Choroid plexus epithelial cell (primary cell): ENCODE measurements around the gene ADAP1.

Experiments used
- DNase-seq: peaks from one replicate; pipeline ENCODE4 v3.0.0-alpha.2; 2010; ENCODE audit warnings: low read depth
- H3K4me3 ChIP-seq: 2 replicates; pipeline ENCODE4 v1.5.1; 2011; ENCODE audit warnings: low read depth, mild to moderate bottlenecking, control low read depth, low read length, moderate library complexity
- CTCF ChIP-seq: conservative IDR thresholded peaks from 2 replicates; pipeline ENCODE4 v1.5.1; 2011; ENCODE audit warnings: low read depth, mild to moderate bottlenecking, control low read depth, inconsistent platforms, low read length, moderate library complexity

ADAP1 gene

GRCh38 chr7:985127-985416 is 30.6 kb upstream of the ADAP1 start:
- TF ChIP-seq CTCF: no peak
- DNase-seq: no peak
- H3K4me3 ChIP-seq: no peak overlapping the region

DNA sequence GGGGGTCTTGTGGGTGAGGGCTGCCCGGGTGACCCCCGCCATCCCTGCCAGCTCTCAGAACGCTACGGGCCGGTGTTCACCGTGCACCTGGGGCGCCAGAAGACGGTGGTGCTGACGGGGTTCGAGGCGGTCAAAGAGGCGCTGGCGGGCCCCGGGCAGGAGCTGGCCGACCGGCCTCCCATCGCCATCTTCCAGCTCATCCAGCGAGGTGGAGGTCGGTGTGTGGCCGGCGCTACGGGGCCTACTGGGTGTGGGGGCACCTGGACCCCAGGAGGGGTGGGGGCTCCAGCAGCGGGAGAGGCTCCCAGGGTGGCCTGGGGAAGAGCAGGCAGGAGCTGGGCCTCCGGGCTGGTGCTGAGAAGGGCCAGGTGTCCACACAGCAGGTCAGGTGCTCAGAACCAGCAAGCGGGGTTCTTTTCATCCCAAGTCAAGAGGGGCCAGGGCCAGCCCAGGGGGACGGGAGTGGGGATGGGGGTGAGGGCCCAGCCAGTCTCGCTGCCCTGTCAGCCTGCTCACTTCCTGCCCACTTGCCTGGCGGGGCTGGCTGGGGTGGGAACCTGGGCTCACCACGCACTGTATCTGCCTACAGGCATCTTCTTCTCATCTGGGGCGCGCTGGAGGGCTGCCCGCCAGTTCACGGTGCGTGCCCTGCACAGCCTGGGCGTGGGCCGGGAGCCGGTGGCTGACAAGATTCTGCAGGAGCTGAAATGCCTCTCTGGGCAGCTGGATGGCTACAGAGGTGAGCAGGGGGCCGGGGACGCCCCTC is 30.1 kb upstream of the ADAP1 start:
- DNase-seq: no peak
- TF ChIP-seq CTCF: no peak
- H3K4me3 ChIP-seq: no peak overlapping the region

DNA sequence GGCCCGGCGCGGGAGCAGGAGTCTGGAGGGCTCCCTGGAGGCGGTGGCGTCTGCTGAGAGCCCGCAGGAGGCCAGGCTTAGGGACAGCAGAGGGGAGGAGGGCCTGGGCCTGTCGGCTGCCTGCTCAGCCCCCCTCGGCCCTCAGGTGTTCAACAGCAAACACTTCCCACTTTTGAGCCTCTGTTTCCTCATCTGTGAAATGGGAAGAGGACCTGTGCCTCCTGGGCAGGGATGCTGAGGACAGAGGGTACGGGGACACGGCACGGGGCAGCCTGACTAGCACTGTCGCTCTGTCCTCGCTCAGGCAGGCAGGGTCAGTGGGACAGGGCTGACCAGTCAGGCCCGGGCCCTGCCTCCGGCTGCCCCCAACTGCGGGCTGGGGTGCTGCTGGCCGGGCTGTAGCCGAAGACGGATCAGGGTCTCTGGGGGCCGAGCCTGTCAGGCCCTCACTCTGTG is 29.2 kb upstream of the ADAP1 start:
- no peak for TF ChIP-seq CTCF
- DNase-seq: no peak
- no peak overlapping the region for H3K4me3 ChIP-seq

DNA sequence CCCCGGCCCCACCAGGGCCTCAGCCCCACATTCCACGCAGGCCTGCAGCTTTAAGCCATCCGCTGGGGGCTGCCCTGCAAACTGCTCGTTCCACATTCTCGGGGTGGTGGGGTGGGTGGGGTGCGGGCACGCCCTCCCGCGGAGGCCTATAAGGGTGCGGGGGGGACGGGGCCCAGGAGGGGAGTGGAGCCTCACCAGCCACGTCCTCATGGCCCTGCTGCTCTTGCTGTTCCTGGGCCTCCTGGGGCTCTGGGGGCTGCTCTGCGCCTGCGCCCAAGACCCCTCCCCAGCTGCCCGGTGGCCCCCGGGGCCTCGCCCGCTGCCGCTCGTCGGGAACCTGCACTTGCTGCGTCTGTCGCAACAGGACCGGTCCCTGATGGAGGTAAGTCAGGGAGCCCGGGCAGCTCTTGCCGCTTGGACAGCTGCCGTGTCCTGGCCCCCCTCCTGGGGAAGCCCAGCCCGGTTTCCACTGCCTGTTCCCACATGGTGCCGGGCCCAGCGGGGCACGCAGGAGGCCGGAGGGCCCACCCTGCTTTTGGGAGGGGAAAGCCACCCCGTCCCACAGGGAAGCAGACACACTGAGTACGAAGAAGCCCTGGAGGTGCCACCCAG is 28.6 kb upstream of the ADAP1 start, which contains the start of gene CYP2W1:
Gene CYP2W1 (plus strand): TSS at position 178 of the 612 bp plus-strand sequence. CDS start 31 bp downstream, at position 209.
- no peak for DNase-seq
- no peak within 1 kb of the TSS for H3K4me3 ChIP-seq
- no peak for TF ChIP-seq CTCF

DNA sequence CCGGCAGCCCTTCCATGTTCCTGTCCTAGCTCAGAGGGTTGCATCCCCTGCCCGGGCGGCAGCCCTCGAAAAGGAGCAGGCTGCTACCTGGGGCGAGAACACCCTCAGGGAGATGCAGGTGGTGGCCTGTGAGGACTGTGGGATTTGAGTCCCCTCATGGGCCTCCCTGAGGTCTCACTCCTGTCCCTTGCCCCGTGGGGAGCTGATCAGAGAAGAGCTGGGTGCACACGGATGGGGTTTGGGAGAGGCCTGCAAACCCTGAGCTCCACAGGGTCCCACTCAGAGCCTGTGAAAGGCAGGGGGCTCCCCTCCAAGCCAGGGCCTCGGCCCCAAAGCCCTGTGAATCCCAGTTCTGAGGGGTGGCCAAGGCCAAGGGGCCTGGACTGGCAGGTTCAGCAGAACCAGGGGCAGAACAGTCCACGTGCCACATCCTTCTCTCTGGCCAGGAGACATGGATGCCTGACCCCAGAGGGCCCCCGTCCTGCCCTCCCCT is 28.1 kb upstream of the ADAP1 start:
- DNase-seq: no peak

DNA sequence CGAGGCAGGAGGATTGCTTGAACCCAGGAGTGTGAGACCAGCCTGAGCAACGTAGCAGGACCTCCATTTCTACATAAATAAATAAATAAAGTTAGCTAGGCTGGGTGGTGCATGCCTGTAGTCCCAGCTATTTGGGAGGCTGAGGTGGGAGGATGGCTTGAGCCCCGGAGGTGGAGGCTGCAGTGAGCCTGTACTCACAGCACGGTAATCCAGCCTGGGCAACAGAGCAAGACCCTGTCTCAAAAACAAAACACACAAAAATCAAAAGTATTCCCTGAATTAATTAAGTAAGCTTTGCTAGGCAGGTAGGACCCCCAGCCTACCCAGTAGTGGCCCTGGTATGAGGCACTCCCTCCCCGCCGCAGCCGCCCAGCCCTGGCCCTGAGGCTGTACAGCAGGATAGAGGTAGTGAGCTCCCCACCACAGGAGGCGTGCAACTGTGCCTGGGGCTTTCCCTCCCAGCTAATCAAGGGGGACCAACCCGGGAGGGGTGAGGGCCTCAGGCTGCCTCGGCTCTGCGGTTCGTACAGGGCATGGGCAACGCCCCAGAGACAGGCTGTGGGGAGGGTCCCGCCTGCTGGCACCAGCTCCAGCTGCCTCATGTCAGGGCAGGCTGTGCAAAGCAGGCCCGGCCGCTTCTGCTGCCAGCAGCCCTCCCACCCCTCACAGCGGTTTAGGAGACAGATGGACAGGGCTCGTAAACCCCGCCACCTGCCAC is 27.5 kb upstream of the ADAP1 start:
- no peak for DNase-seq
- TF ChIP-seq CTCF: no peak
- no peak overlapping the region for H3K4me3 ChIP-seq

More for the DNA sequence above, 28.1 kb upstream of the ADAP1 start:
- H3K4me3 ChIP-seq: no peak overlapping the region
- no peak for TF ChIP-seq CTCF
